Fibroblast of mammary gland (primary cell): ENCODE measurements around the gene DGCR2.

Source experiments
- DNase-seq: peaks from one replicate; pipeline ENCODE4 v3.0.0-alpha.2; 2010; ENCODE audit warnings: low read depth
- H3K4me3 ChIP-seq: 2 replicates; pipeline ENCODE4 v1.5.1; 2011; ENCODE audit warnings: low read depth, mild to moderate bottlenecking, low read length, moderate library complexity; ENCODE audit not compliant: control insufficient read depth
- CTCF ChIP-seq: conservative IDR thresholded peaks from 2 replicates; pipeline ENCODE4 v1.5.1; 2011; ENCODE audit warnings: low read depth, low read length, inconsistent platforms; ENCODE audit not compliant: control insufficient read depth, insufficient read depth

The DGCR2 gene

GRCh38 chr22:19040391-19040861 is 81.8 kb downstream of the DGCR2 start:
- H3K4me3 ChIP-seq, result no peak overlapping the region
- no peak for DNase-seq
- no peak for TF ChIP-seq CTCF

GRCh38 chr22:19039796-19040280 is 82.4 kb downstream of the DGCR2 start:
- no peak for DNase-seq

GRCh38 chr22:19039448-19039780 is 82.8 kb downstream of the DGCR2 start:
- no peak for DNase-seq
- H3K4me3 ChIP-seq, result no peak overlapping the region
- TF ChIP-seq CTCF, result no peak

More at GRCh38 chr22:19039796-19040280, 82.4 kb downstream of the DGCR2 start:
- H3K4me3 ChIP-seq, result no peak overlapping the region
- TF ChIP-seq CTCF, result no peak

- H3K4me3 ChIP-seq, result no peak overlapping the region
- TF ChIP-seq CTCF, result no peak
- no peak for DNase-seq
Measured at GRCh38 chr22:19038728-19039447, 83.3 kb downstream of the DGCR2 start.

- no peak overlapping the region for H3K4me3 ChIP-seq
- no peak for DNase-seq
- TF ChIP-seq CTCF, result no peak
Measured at GRCh38 chr22:19038164-19038546, 84.1 kb downstream of the DGCR2 start.

- TF ChIP-seq CTCF, result no peak
- H3K4me3 ChIP-seq, result no peak overlapping the region
- DNase-seq, result no peak
Measured at GRCh38 chr22:19037282-19038163, 84.7 kb downstream of the DGCR2 start.
